HG03575 (cell line): Measurements from ENCODE around the gene FGD4.

Experiments used
- ATAC-seq: cut with Tn5 transposase; IDR thresholded peaks from one replicate; pipeline ENCODE4 v1.9.1; 2021; ENCODE audit not compliant: unreplicated experiment, insufficient number of reproducible peaks, low FRiP score; ENCODE audit errors: extremely low read depth

FGD4 gene

GRCh38 chr12:32612658-32613614 is 213.6 kb downstream of the FGD4 start:
- ATAC-seq: no peak

- ATAC-seq: no peak
Observed at GRCh38 chr12:32615441-32615840, 216.1 kb downstream of the FGD4 start.

GRCh38 chr12:32617534-32617933 is 218.2 kb downstream of the FGD4 start:
- ATAC-seq: no peak

GRCh38 chr12:32618115-32618514 is 218.8 kb downstream of the FGD4 start:
- ATAC-seq: no peak

- no peak for ATAC-seq
Observed at GRCh38 chr12:32627976-32628375, 228.6 kb downstream of the FGD4 start.

GRCh38 chr12:32641287-32641901 is 242.0 kb downstream of the FGD4 start:
- ATAC-seq: no peak

GRCh38 chr12:32644431-32644830 is 245.1 kb downstream of the FGD4 start:
- ATAC-seq: no peak

GRCh38 chr12:32647275-32647674 is 247.9 kb downstream of the FGD4 start:
- no peak for ATAC-seq

GRCh38 chr12:32650508-32650907 is 251.2 kb downstream of the FGD4 start:
- ATAC-seq: no peak

GRCh38 chr12:32651151-32651955 is 252.0 kb downstream of the FGD4 start:
- ATAC-seq: no peak

- no peak for ATAC-seq
Observed at GRCh38 chr12:32651956-32652210, 252.5 kb downstream of the FGD4 start.

GRCh38 chr12:32659908-32660440 is 260.6 kb downstream of the FGD4 start:
- no peak for ATAC-seq

GRCh38 chr12:32661706-32662105 is 262.3 kb downstream of the FGD4 start:
- ATAC-seq: no peak

- no peak for ATAC-seq
Observed at GRCh38 chr12:32662665-32663064, 263.3 kb downstream of the FGD4 start.

GRCh38 chr12:32666018-32666417 is 266.7 kb downstream of the FGD4 start:
- ATAC-seq: no peak

GRCh38 chr12:32669584-32669983 is 270.2 kb downstream of the FGD4 start:
- no peak for ATAC-seq

GRCh38 chr12:32671930-32672780 is 272.8 kb downstream of the FGD4 start:
- ATAC-seq: no peak

- peak; percentile 73 for ATAC-seq
Observed at GRCh38 chr12:32679091-32679919, 279.9 kb downstream of the FGD4 start, which contains the start of gene DNM1L. TSS of gene DNM1L (plus strand) at chr12:32679301. CDS start at chr12:32679364, 63 bp downstream.
